ENCODE results near the gene MPDU1. TPM values are rescaled to one million over a fixed set of nuclear protein-coding genes. Genes with fewer than 3 reads are reported as not detected.
A peak's percentile ranks its signal among the peaks of the same experiment; 100 is the strongest.
"Not testable (repeated sequence)": the region's sequence is repeated elsewhere in the genome, so short reads cannot be mapped to it uniquely, and the experiment has no call there.

MPDU1 gene
- total RNA-seq, 1 donor from 2014 or later = 70.0 TPM

DNA sequence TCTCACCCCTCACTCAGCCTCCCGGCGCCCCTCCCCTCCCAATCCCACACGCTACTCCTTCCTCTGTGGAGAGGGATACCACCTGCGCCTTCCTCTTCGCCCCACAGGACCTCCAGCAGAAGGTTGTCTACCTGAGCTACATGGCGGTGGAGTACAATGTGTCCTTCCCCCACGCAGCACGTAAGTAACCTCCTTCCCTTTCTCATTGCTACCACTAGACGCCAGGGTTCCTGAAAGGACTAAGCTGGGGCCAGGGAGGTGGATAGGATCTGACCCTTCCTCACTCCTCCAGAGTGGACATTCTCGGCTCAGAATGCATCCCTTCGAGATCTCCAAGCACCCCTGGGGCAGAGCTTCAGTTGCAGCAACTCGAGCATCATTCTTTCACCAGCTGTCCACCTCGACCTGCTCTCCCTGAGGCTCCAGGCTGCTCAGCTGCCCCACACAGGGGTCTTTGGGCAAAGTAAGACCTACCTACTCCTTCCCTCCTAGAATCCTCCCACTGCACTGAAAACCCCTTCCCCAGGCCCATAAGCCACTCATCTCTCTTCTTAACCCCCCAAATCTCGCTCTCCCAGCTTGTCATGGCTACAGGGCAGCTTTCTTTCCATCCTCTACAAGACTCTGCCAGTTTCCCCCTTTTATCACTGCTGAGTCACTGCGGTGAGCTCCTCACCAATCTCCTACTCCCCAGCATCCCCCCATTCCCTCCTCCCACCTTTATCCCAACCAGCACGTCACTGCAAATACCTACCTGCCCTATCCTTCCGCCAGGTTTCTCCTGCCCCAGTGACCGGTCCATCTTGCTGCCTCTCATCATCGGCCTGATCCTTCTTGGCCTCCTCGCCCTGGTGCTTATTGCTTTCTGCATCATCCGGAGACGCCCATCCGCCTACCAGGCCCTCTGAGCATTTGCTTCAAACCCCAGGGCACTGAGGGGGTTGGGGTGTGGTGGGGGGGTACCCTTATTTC lies 2.8 kb upstream of the MPDU1 start:
- no peak for DNase-seq (ENCODE audit: low read depth in 2 of 2)

DNA sequence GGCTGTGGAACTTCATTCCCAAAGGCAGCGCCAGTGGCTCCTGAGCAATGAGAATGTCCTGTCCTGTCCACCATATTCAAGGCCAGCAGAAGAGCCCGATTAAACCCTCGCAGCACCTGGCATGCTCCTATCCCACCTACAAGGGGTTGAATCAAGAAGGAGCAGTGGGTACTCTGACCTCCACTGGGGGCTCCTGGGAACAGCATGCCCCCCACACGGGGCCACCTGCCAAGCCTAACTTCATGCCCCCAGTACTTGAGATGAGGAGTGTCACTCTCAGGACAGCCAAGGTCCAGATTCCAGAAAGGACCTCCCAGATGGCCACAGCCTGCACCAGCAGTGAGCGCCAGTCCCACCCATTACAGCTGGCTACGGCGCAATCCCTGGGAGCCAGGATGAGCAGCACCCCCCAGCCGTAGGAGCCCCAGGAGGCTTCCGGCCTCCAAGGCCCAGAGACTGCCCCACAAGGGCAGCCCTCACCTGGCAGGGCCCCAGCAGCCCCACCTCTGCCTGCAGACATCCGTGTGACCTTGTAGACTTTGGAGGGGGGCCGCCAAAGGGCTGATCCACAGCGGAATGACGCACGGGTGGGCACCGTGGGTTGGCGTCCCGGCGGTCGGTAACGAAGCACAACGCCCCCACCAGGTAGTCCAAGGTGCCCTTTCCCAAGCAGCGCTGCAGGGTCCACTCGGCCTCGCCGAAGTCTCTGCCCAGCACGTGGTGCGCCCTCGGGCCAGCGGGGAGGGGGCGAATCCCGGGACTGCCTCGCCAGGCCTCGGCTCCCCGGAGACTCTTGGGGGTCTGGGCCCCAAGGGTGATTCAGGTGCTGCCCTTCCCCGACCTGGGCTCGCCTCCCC lies 1.0 kb upstream of the MPDU1 start:
- no peak for DNase-seq (ENCODE audit: low read depth in 2 of 2)

DNA sequence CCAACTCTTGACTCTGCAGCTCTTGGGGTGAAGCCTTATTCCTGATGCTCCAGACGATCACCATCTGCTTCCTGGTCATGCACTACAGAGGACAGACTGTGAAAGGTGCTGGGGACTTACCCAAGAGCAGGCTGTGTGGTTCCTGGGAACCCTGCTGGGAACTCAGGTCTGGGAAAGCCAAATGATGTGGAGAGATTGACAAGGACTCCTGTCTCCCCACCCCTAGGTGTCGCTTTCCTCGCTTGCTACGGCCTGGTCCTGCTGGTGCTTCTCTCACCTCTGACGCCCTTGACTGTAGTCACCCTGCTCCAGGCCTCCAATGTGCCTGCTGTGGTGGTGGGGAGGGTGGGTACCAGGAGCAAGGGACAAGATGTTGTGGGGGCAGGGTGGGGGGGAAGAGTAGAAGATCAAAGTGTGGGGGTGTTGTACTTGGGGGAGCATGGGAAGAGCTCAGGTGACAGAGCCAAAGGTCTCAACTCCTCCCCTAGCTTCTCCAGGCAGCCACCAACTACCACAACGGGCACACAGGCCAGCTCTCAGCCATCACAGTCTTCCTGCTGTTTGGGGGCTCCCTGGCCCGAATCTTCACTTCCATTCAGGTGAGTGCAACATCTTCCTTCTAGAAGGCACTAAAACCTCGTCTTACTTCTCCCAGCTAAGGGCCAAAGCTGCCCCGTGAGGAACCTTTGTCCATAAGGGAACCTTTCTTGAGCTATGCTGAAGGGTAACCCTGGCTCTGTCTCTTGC lies 3.2 kb downstream of the MPDU1 start:
- no peak for DNase-seq (ENCODE audit: low read depth in 2 of 2)

DNA sequence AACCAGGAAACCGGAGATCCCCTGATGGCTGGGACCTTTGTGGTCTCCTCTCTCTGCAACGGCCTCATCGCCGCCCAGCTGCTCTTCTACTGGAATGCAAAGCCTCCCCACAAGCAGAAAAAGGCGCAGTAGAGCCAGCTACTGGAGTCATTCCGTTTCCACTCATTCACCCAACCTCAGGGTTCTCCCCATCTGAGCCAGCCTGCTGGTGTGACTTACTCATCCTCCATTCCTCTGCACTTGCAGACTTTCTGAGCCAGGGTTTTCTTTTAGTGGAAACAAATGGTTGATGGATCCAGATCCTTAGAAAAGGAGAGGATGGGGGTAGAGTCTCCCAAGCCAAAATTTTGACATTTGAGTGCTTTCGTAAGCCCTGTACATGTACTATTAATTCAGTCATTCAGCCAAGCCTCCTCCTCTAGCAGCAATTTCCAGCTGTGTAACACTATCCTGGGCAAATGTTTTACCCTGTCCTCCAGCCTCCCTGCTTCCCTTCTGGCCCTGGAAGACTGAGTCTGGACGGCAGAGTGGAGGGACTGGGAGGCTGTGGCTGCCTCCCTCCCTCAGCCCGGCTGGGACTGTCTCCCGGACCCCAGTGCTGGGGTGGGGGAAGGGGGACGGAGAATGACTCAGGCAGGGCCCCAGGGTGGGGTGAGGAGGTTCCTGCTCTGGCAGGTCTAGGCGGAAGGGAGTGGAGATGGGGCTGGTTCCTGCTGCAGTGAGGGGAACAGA lies 3.9 kb downstream of the MPDU1 start:
- DNase-seq (ENCODE audit: low read depth in 2 of 2) = peak in 1 of 2 donors; percentile 38

DNA sequence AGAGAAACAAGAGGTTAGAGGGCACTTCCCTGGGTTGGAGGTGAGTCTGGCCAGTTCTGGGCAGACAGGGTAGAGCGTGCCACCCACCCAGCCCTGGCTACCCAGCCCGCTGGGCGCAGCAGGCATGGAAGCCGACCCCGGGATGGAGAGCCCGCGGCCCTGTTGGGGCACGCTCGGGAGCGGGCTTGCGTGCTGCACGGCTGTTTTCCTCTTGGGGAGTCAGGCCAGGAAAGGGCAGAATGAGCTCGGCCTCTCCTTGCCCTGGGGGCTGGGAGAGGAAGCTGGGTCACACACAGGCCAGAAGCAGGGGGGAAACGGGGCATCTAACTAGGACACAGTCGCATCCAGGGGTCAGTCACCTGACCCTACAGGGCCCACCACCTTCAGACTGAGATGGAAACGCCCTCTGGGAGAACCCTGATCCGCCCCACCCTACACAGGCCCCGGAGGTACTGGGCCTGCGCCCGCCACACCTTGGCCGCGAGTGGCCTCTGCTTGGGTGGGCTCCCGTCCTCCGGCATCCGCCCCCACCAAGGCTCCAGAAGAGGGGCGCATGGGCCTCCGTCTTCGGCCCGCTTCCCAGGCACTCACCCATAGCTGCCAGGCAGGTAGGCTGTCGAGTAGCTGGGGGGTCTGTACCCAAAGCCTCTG lies 5.0 kb downstream of the MPDU1 start:
- no peak for DNase-seq (ENCODE audit: low read depth in 2 of 2)

DNA sequence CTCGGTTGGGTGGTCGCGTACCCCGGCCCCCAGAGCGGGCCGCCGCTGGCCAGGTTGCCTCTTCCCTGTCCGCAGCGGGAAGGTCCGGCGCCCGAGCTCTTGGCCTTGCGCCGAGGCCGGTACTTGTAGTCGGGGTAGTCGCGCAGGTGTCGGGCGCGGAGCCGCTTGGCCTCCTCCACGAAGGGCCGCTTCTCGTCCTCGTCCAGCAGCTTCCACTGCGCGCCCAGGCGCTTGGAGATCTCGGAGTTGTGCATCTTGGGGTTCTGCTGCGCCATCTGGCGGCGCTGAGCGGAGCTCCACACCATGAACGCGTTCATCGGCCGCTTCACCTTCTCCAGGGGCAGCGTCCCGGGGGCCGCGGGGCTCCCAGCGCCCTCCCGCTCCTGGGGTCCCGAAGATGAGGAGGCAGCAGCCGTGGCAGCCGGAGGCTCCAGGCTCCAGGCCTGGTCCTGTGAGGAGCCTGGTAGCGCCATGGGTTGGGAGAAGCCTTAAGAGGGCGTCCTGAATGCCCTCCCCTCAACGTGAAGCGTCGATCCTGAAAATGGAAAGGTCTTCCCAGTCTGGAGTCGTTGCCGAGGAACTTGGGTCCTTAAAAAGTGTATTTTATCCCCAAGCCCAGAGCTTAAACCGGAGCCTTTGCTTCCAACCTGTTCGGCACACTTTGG lies 5.7 kb downstream of the MPDU1 start:
- DNase-seq (ENCODE audit: low read depth in 2 of 2) = peak; percentile 54 to 82

DNA sequence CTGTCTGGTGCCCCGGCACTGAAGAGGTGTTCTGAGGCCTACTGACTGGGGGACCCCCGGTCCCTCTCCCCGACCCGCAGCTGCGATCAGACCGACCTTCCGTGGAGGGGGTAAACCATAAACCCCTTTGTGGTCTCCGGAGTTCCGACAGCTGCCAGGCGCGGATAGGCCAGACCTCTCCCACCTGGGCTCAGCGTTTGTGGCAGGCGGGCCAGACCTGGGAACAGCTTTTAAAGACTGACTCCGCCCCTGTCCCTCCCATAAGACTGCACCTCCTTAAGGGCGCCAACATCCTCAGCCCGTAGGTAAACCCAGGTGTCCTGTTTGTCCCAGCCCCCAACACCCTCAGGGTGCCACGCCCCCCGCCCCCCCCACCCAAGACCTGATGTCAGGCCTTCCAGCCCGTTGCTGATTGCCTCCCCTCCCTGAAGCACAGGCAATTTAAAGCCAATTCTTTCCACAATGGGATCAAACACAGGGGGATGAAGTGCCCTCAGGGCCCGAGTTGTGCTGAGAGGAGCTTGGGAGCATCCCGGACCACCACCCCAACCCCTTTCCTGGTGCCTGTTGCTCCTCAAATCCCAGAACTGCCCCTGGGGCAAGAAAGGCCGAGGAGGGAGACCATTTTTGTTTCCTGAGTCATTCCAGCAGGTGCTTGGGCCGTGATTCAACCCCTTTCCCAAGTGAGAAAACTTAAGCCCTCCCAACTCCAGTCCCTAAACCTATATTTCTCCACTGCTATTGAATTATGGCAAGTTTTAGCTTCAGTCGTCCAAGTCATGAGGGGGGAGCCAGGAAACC lies 6.4 kb downstream of the MPDU1 start, which contains the start of gene SOX15:
Gene SOX15 (minus strand): TSS at position 204 of the 801 bp plus-strand sequence. CDS start 418 bp downstream, outside the sequence.
- DNase-seq (ENCODE audit: low read depth in 2 of 2) = no peak

DNA sequence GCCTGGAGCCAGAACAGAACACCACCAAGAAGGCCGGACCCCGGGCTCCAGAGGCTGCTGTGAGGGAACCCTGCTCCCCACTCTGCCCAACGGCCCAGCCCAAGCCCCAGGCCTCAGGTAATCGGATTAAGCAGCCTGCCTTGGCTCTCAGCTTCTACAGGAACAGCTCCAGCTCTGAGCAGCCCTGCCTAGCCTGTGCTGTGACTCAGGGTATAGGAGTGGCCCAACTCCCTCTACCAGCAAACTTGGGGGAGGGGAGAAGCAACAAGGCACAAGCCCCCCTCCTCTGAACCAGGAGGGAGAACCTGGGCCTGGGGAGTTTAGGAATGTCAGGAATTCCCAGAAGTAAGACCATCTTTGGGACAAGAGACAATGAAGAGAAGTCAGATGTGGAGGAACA lies 7.1 kb downstream of the MPDU1 start:
- DNase-seq (ENCODE audit: low read depth in 2 of 2) = no peak

DNA sequence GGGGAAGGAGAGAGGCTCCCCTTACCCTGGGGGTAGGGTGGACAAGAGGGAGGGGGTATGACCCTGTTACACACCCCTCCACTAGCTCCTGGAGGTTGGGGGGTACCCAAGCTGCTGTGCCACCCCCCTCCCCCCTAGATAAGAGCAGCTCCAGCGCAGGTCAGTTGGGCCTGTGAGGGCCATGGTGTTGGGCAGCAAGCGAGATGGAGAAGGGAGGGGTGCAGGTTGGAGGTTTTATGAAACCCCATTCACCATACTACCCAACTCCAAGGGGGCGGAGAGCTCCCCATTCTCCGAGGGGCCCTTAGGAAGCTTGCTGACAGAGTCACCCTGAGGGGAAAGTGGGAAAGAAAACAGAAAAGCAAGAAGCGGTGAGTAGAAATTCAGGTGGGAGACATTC lies 7.9 kb downstream of the MPDU1 start:
- DNase-seq (ENCODE audit: low read depth in 2 of 2) = no peak

DNA sequence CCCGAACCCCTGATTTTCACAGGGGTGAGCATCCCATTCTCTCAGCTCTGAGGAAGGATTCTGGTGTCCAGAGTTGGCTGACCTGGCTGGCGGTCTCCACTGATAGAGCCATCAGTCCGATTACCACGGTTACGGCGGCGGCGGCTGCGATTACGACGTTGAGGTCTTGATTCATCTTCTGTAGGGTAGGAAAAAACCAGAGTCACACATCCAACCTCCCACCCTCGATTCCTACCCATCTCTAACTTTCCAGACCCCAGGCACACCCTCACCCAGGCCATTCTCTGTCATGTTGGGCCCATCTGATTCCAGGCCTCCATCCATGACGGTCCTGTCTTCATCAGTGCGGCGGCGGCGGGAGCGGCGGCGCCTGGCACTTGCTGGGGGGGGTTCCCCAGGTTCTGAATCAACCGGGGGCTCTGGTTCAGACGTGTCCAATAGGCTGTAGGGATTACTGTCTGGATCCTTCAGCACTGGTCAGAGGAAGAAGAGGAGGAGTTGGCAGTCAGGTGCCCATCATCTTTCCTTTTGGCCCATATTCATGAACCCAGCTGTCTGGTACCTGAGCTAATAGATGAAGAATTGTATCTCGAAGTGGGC lies 8.9 kb downstream of the MPDU1 start:
- no peak for DNase-seq (ENCODE audit: low read depth in 2 of 2)

DNA sequence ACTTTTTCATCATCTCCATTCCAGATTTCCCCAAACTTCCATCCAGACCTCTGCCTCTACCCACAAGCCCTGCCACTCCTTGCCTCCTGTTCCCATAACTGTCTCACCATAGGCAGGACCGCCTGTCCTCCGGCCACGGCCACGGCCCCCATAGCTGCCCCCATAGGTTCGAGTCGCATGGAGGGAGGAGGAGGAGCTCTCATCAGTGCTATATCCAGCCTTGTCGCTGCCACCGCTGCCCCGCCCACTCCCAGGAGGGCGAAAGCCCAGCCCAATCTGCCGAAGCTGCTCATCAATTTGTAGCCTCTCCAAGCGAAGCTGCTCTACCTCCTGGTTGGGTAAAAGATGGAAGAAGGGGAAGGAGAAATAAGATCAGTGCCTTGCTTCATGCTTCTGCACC lies 9.6 kb downstream of the MPDU1 start:
- no peak for DNase-seq (ENCODE audit: low read depth in 2 of 2)

DNA sequence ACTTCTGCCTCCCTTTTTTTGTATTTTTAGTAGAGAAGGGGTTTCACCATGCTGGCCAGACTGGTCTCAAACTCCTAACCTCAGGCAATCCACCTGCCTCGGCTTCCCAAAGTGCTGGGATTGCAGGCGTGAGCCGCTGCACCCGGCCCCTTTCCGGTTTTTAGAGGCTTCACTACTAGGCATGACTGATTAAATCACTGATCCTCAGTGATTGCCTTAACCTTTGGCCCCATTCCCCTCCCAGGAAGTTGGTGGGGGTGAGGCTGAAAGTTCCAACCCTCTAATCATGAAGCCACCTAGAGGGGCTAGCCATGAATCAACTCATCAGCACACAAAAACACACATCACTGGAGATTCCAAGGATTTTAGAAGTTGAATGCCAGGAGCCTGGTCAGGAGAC lies 13.9 kb downstream of the MPDU1 start:
- not testable (repeated sequence) for DNase-seq (ENCODE audit: low read depth in 2 of 2)

DNA sequence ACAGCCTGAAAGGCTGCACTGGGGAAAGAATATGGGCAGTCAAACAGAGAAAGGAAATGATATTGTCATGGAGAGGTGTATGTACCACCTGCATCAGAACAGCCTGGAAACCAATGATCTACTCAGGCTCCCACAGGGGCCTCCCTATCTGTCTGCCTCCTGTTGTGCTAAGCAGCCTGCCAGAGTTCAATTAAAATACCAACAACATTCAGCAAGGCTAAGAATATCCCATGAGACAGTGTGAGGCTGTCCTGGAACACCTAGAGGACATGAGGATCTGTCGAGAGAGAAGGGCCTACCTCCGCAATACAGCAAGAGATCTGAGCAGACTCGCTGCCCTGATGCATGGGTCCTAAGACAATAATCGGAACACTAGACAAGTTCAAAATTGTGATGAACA lies 22.6 kb downstream of the MPDU1 start:
- no peak for DNase-seq (ENCODE audit: low read depth in 2 of 2)

DNA sequence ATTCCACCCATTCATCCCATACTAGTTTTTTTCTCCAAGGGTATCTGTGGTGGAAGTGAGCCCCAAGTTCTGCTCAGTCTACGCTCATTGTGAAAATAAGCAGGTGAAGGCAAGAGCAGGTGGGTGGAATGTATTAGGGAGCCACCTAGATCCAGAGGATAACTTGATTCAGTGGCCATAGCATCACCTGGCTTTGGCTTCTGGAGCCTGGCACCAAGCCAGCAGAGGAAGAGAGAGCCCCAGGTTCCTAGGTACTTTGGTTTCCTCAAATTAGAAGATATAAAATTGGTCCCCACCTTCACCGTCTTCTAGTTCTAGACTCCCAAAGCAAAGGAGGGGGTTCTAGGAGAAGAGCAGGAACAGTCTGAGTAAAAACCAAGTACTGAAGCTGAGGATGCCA lies 27.0 kb downstream of the MPDU1 start:
- no peak for DNase-seq (ENCODE audit: low read depth in 2 of 2)

DNA sequence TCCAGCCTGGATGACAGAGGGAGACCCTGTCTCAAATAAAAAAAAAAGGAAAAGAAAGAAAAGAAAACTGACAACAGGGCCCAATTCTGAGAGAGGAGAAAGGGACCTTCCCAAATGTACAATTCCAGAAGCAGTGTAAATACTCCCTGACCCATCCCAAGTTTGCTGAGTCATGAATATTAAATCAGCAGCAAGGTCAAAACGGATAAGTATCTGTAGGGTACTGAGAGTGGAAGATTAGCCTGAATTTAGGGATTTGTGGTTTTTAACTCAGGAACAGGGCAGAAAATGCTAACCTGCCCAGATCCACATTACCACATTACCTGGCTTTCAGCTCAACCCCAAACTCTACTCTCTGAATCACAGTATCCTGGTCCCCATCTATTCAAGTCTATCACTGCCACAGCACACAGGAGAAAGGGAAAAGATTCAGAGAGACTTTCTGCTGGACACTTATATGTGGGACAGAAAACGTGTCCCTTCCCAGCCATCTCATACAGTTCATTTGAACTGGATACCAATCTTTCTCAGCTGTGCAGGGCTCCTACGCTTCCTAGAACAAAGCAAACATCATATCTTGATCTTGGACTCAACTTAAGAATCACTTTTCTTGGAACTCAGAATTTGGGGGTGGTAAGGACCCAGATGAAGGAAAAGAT lies 28.1 kb downstream of the MPDU1 start:
- no peak for DNase-seq (ENCODE audit: low read depth in 2 of 2)

DNA sequence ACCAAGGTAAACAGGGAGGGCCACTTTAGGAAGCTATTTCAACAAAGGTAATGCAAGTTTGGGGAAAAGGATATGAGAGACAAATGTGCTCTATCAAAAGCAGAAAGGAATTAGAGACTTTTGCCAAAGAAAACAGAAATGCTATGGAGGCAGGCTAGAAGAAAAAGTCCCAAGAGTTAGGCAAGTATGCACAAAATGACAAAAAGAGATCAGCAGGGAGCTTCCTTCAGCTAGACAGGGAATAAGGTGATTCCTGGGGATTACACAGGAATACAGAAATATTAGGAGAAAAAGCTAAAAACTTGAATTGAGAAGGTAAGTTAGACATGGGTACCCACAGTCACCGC lies 28.6 kb downstream of the MPDU1 start:
- no peak for DNase-seq (ENCODE audit: low read depth in 2 of 2)

DNA sequence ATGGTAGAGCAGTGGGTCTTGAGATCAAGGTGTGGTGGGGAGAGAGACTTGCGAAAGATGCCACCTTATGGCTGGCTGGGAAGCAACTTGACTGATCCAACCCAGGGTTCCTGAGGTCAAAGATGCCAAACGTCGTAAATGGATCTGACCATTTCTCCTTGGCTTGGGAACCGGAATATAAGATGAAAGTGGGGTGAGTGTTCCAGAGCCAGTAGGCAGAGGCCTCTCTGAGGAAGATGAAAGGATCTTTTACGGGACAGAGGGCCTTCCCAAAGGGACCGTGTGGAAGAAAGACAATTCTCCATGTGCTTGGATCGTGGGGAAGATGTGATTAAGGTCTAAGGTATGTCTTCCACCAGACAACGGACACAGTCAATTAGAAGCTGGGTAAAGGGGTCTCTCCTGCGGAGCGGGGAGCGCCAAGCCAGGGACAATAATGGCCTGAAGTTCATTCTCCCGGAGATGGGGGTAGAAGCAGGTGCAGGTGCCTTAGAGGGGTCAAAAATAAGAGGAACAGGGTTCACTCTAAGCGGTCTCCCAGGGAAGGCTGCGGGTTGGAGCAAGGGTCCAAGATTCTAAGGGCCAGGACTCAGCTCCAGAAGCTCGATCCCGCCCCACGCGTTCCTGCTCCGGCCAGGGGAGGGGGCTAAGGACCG lies 30.2 kb downstream of the MPDU1 start:
- DNase-seq (ENCODE audit: low read depth in 2 of 2) = no peak

Measured in dermis microvascular lymphatic vessel endothelial cell (primary cell).